ENCODE measurements around the gene TRNP1.

- no peak for TF ChIP-seq POLR2A (IDR thresholded peaks at IDR 0.05)
- TF ChIP-seq CTCF (IDR thresholded peaks at IDR 0.05): no peak
These were observed 38.0 kb downstream of the TRNP1 start for GRCh38 chr1:27031235-27032118.

Measured in right lobe of liver (tissue), 4 donors.